ENCODE data around the gene HMX1. TPM values are rescaled to one million over a fixed set of nuclear protein-coding genes. Genes with fewer than 3 reads are reported as not detected.

The HMX1 gene
- total RNA-seq, 5 donors from 2014 or later (not counting 1 experiment from before 2014, with no cell fraction given) = not detected

DNA sequence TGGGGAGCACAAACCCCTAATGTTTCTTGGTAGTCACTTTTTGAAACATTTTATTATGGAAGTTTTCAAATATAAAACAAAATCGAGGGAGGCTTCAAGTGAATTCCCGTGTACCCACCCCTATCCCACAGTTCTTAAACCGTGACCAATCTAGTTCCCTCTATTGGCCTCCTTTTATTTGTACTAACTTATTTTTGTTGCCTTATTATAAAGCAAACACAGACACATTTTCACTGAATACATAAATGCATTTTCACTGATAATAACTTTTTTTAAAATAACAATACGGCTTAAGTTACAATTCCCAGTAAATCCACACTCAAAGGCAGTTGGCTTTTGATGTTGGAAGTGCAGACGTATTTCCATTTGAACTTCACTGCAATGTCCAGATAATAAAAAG, 9.3 kb downstream of the HMX1 start:
- Mint-ChIP-seq H3K27me3 (peaks cover 27 to 73% of the 10 kb centered on the region in 2 donors), H3K9me3 (no peaks in the 10 kb centered on the region), H3K4me1 (peaks cover 0 to 5% (median 4%) of the 10 kb centered on the region in 3 donors), H3K27ac (no peak overlapping the region), H3K36me3 (no peaks in the 10 kb centered on the region), H3K4me3 (no peak overlapping the region)
- no peak for DNase-seq
- Histone ChIP-seq H3K36me3 (ENCODE audit: control insufficient read depth in 2 of 2, extremely low read depth in 1 of 2, insufficient read depth in 1 of 2, low read length in 1 of 2) (no peaks in the 10 kb centered on the region), H3K27ac (ENCODE audit: low read length) (no peak overlapping the region), H3K4me1 (ENCODE audit: control insufficient read depth in 1 of 2, extremely low read depth in 1 of 2, insufficient read depth in 2 of 2, low read length in 2 of 2) (peaks cover 0 to 12% of the 10 kb centered on the region in 2 experiments), H3K9me3 (no peaks in the 10 kb centered on the region), H3K4me3 (ENCODE audit: control insufficient read depth in 1 of 2, extremely low read depth in 1 of 2, low read length in 1 of 2) (no peak overlapping the region), H3K27me3 (replicated peaks in 1 of 2; ENCODE audit: control insufficient read depth in 2 of 2, extremely low read depth in 1 of 2, insufficient read depth in 2 of 2, low read length in 1 of 2) (peaks cover 13 to 92% of the 10 kb centered on the region in 2 experiments)
- no peak for ATAC-seq (replicated peaks in 1 of 4)
- WGBS (ENCODE audit: insufficient coverage) = no CpG with 5 or more reads among the region's 5 CpGs
- CTCF ChIA-PET = no interaction called here
- POLR2A ChIA-PET = no interaction called here

DNA sequence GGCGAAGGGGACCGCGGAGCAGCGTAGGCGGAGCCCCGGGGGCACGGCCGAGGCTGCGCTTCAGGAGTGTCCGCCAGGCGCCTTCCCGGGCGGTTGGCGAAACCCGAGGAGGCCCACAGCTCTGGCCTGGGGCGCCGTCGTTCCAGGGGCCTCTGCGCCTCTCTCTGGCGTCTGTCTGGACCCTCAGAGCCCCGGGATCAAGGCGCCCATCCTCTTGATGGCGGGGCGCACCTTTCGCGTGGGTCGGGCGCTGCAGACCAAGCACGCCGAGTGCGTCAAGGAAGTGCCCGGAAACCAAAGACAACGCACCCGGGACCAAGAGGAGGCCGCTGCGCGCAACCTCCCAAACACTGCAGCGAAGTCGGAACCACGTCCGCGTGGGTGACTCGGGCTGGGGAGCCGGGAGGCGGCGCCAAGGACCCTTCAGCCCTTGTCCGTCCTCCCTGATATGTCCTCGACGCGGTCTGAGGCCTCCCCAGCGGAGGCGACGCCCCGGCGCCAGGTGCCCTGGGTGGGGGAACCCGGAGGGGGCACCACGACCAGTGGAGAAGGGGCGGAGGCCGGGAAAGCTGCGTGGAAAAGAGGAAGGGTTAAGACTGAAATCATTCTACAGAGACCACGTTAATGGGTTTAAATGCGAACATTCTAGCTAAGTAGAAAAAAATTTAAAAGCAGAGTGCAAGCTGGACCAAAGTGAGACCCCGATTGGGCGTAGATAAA, 9.9 kb downstream of the HMX1 start:
- POLR2A ChIA-PET = no interaction called here
- H3K4me3 Mint-ChIP-seq = no peak overlapping the region
- Histone ChIP-seq H3K4me1 (ENCODE audit: control insufficient read depth in 1 of 2, extremely low read depth in 1 of 2, insufficient read depth in 2 of 2, low read length in 2 of 2) (peaks cover 0 to 18% of the 10 kb centered on the region in 2 experiments), H3K36me3 (ENCODE audit: control insufficient read depth in 2 of 2, extremely low read depth in 1 of 2, insufficient read depth in 1 of 2, low read length in 1 of 2) (no peaks in the 10 kb centered on the region), H3K4me3 (ENCODE audit: control insufficient read depth in 1 of 2, extremely low read depth in 1 of 2, low read length in 1 of 2) (no peak overlapping the region), H3K27me3 (replicated peaks in 1 of 2; ENCODE audit: control insufficient read depth in 2 of 2, extremely low read depth in 1 of 2, insufficient read depth in 2 of 2, low read length in 1 of 2) (peaks cover 11 to 94% of the 10 kb centered on the region in 2 experiments), H3K27ac (ENCODE audit: low read length) (no peak overlapping the region), H3K9me3 (no peaks in the 10 kb centered on the region)
- peaks cover 0 to 6% (median 5%) of the 10 kb centered on the region in 3 donors for H3K4me1 Mint-ChIP-seq
- no peak for ATAC-seq (replicated peaks in 1 of 4)
- 5% methylated on average over 58 of the region's 64 CpGs for WGBS (ENCODE audit: insufficient coverage)
- no peak for DNase-seq
- H3K27me3 Mint-ChIP-seq = peaks cover 27 to 73% of the 10 kb centered on the region in 2 donors
- no peaks in the 10 kb centered on the region for H3K9me3 Mint-ChIP-seq
- H3K36me3 Mint-ChIP-seq = no peaks in the 10 kb centered on the region
- no peak overlapping the region for H3K27ac Mint-ChIP-seq
- CTCF ChIA-PET = no interaction called here

DNA sequence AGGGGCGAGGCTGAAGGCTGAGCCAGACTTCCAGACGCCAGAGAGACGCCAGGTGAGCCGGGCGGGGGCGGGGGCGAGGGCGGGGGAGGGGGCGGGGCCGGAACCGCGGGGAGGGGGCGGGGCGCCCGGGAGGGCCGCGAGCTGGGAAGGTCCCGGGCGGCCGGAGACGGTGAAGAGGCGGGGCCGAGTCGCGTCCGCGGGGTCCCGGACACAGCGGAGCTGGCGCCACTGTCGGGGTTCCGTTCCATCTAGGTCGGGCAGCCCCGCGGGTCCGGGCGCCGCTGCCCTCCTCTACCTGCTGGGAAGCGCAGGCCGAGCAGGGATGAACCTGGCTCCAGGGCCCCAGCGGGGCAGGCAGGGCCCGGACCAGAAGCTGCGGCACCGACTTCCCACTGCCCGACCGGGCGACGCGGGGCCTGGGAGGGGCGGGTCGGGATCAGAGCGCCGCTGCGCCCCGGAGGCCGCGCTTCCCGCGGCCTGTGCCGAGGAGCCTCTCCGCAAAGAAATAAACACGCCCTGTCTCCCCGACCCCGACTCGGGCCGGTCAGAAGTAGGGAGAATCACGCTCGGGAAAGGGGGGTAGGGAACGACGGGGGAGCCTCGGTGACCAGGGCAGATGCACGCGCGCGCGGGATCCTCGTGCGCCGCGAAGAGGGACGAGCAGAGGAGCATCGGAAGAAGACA, 10.6 kb downstream of the HMX1 start:
- no peak for ATAC-seq (replicated peaks in 1 of 4)
- CTCF ChIA-PET = no interaction called here
- no peaks in the 10 kb centered on the region for H3K9me3 Mint-ChIP-seq
- peaks cover 27 to 73% of the 10 kb centered on the region in 2 donors for H3K27me3 Mint-ChIP-seq
- Histone ChIP-seq H3K4me3 (ENCODE audit: control insufficient read depth in 1 of 2, extremely low read depth in 1 of 2, low read length in 1 of 2) (no peak overlapping the region), H3K27me3 (replicated peaks in 1 of 2; ENCODE audit: control insufficient read depth in 2 of 2, extremely low read depth in 1 of 2, insufficient read depth in 2 of 2, low read length in 1 of 2) (peaks cover 11 to 94% of the 10 kb centered on the region in 2 experiments), H3K36me3 (ENCODE audit: control insufficient read depth in 2 of 2, extremely low read depth in 1 of 2, insufficient read depth in 1 of 2, low read length in 1 of 2) (no peaks in the 10 kb centered on the region), H3K27ac (ENCODE audit: low read length) (no peak overlapping the region), H3K9me3 (no peaks in the 10 kb centered on the region), H3K4me1 (ENCODE audit: control insufficient read depth in 1 of 2, extremely low read depth in 1 of 2, insufficient read depth in 2 of 2, low read length in 2 of 2) (peaks cover 0 to 21% of the 10 kb centered on the region in 2 experiments)
- no peak for DNase-seq
- POLR2A ChIA-PET = no interaction called here
- H3K4me1 Mint-ChIP-seq = peaks cover 0 to 11% (median 10%) of the 10 kb centered on the region in 3 donors
- no peak overlapping the region for H3K4me3 Mint-ChIP-seq
- WGBS (ENCODE audit: insufficient coverage) = 7% methylated on average over 74 of the region's 82 CpGs
- no peak overlapping the region for H3K27ac Mint-ChIP-seq
- no peaks in the 10 kb centered on the region for H3K36me3 Mint-ChIP-seq

GRCh38 chr4:8860096-8860891, 11.3 kb downstream of the HMX1 start:
- Mint-ChIP-seq H3K9me3 (no peaks in the 10 kb centered on the region), H3K27me3 (peaks cover 32 to 74% of the 10 kb centered on the region in 2 donors), H3K27ac (no peak overlapping the region), H3K4me3 (no peak overlapping the region), H3K36me3 (no peaks in the 10 kb centered on the region), H3K4me1 (peaks cover 0 to 12% (median 12%) of the 10 kb centered on the region in 3 donors)
- H3K4me3 ChIP-seq (ENCODE audit: control insufficient read depth in 1 of 2, extremely low read depth in 1 of 2, low read length in 1 of 2) = no peak overlapping the region
- ATAC-seq (replicated peaks in 1 of 4) = no peak
- ChIA-PET POLR2A (no interaction called here), CTCF (no interaction called here)
- H3K4me1 ChIP-seq (ENCODE audit: control insufficient read depth in 1 of 2, extremely low read depth in 1 of 2, insufficient read depth in 2 of 2, low read length in 2 of 2) = peaks cover 0 to 21% of the 10 kb centered on the region in 2 experiments
- no peak for DNase-seq
- no peaks in the 10 kb centered on the region for H3K9me3 ChIP-seq
- H3K27ac ChIP-seq (ENCODE audit: low read length) = no peak overlapping the region
- no peaks in the 10 kb centered on the region for H3K36me3 ChIP-seq (ENCODE audit: control insufficient read depth in 2 of 2, extremely low read depth in 1 of 2, insufficient read depth in 1 of 2, low read length in 1 of 2)
- 11% methylated on average over 56 of the region's 70 CpGs for WGBS (ENCODE audit: insufficient coverage)
- peaks cover 15 to 95% of the 10 kb centered on the region in 2 experiments for H3K27me3 ChIP-seq (replicated peaks in 1 of 2; ENCODE audit: control insufficient read depth in 2 of 2, extremely low read depth in 1 of 2, insufficient read depth in 2 of 2, low read length in 1 of 2)

GRCh38 chr4:8859550-8860095, 12.0 kb downstream of the HMX1 start:
- WGBS (ENCODE audit: insufficient coverage) = 11% methylated on average over 36 of the region's 38 CpGs
- H3K4me3 ChIP-seq (ENCODE audit: control insufficient read depth in 1 of 2, extremely low read depth in 1 of 2, low read length in 1 of 2) = no peak overlapping the region
- no peaks in the 10 kb centered on the region for H3K36me3 ChIP-seq (ENCODE audit: control insufficient read depth in 2 of 2, extremely low read depth in 1 of 2, insufficient read depth in 1 of 2, low read length in 1 of 2)
- no peaks in the 10 kb centered on the region for H3K9me3 ChIP-seq
- no peaks in the 10 kb centered on the region for H3K36me3 Mint-ChIP-seq
- DNase-seq (no peak), ATAC-seq (replicated peaks in 1 of 4) (no peak)
- peaks cover 35 to 74% of the 10 kb centered on the region in 2 donors for H3K27me3 Mint-ChIP-seq
- peaks cover 13 to 94% of the 10 kb centered on the region in 2 experiments for H3K27me3 ChIP-seq (replicated peaks in 1 of 2; ENCODE audit: control insufficient read depth in 2 of 2, extremely low read depth in 1 of 2, insufficient read depth in 2 of 2, low read length in 1 of 2)
- no peak overlapping the region for H3K4me3 Mint-ChIP-seq
- no peaks in the 10 kb centered on the region for H3K9me3 Mint-ChIP-seq
- H3K4me1 Mint-ChIP-seq = peaks cover 0 to 12% (median 12%) of the 10 kb centered on the region in 3 donors
- H3K27ac ChIP-seq (ENCODE audit: low read length) = no peak overlapping the region
- POLR2A ChIA-PET = no interaction called here
- peaks cover 0 to 21% of the 10 kb centered on the region in 2 experiments for H3K4me1 ChIP-seq (ENCODE audit: control insufficient read depth in 1 of 2, extremely low read depth in 1 of 2, insufficient read depth in 2 of 2, low read length in 2 of 2)
- CTCF ChIA-PET = no interaction called here
- H3K27ac Mint-ChIP-seq = no peak overlapping the region

GRCh38 chr4:8858701-8859210, 12.9 kb downstream of the HMX1 start:
- Mint-ChIP-seq H3K4me1 (peaks cover 0 to 12% (median 12%) of the 10 kb centered on the region in 3 donors), H3K4me3 (no peak overlapping the region), H3K36me3 (no peaks in the 10 kb centered on the region), H3K27ac (no peak overlapping the region), H3K27me3 (peaks cover 33 to 69% of the 10 kb centered on the region in 2 donors), H3K9me3 (no peaks in the 10 kb centered on the region)
- Histone ChIP-seq H3K4me1 (ENCODE audit: control insufficient read depth in 1 of 2, extremely low read depth in 1 of 2, insufficient read depth in 2 of 2, low read length in 2 of 2) (peaks cover 0 to 21% of the 10 kb centered on the region in 2 experiments), H3K4me3 (ENCODE audit: control insufficient read depth in 1 of 2, extremely low read depth in 1 of 2, low read length in 1 of 2) (no peak overlapping the region), H3K9me3 (no peaks in the 10 kb centered on the region), H3K27ac (ENCODE audit: low read length) (no peak overlapping the region), H3K27me3 (replicated peaks in 1 of 2; ENCODE audit: control insufficient read depth in 2 of 2, extremely low read depth in 1 of 2, insufficient read depth in 2 of 2, low read length in 1 of 2) (peaks cover 8 to 93% of the 10 kb centered on the region in 2 experiments), H3K36me3 (ENCODE audit: control insufficient read depth in 2 of 2, extremely low read depth in 1 of 2, insufficient read depth in 1 of 2, low read length in 1 of 2) (no peaks in the 10 kb centered on the region)
- DNase-seq (no peak), ATAC-seq (replicated peaks in 1 of 4) (no peak)
- WGBS (ENCODE audit: insufficient coverage) = 0% methylated on average over 1 of the region's 19 CpGs
- POLR2A ChIA-PET = no interaction called here
- CTCF ChIA-PET = no interaction called here
